Measurements from ENCODE around the gene EPS15.
"Not testable (repeated sequence)": the region's sequence is repeated elsewhere in the genome, so short reads cannot be mapped to it uniquely, and the experiment has no call there.

EPS15 gene

DNA sequence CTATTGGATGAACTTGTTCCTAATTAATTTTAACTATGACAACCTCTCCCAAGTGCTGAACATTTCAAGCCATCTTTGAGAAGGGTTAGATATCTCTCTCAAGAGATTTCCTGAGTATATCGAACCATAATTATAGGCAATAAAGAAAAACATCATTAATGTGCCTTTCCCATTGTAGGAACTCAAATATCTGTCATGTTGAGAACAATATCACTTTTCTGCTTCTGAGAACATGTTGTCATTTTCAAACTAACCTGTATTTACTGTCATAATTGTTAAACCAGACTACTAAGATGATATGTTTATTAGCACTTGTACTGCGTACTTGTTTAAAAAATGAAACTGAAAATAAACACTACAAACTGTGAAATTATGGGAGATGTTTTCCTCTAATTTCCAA is 4.3 kb downstream of the EPS15 start:
- ChIA-PET CTCF (no interaction called here), POLR2A (no interaction called here)
- no peak overlapping the region for H3K4me3 ChIP-seq (ENCODE audit: low read depth, low read length)
- TF ChIP-seq, protein P1, sequence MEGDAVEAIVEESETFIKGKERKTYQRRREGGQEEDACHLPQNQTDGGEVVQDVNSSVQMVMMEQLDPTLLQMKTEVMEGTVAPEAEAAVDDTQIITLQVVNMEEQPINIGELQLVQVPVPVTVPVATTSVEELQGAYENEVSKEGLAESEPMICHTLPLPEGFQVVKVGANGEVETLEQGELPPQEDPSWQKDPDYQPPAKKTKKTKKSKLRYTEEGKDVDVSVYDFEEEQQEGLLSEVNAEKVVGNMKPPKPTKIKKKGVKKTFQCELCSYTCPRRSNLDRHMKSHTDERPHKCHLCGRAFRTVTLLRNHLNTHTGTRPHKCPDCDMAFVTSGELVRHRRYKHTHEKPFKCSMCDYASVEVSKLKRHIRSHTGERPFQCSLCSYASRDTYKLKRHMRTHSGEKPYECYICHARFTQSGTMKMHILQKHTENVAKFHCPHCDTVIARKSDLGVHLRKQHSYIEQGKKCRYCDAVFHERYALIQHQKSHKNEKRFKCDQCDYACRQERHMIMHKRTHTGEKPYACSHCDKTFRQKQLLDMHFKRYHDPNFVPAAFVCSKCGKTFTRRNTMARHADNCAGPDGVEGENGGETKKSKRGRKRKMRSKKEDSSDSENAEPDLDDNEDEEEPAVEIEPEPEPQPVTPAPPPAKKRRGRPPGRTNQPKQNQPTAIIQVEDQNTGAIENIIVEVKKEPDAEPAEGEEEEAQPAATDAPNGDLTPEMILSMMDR (IDR thresholded peaks at IDR 0.05; ENCODE audit: insufficient read depth, low read length, missing control alignments): no peak
- no peak for DNase-seq (ENCODE audit: low read depth, low spot score)

DNA sequence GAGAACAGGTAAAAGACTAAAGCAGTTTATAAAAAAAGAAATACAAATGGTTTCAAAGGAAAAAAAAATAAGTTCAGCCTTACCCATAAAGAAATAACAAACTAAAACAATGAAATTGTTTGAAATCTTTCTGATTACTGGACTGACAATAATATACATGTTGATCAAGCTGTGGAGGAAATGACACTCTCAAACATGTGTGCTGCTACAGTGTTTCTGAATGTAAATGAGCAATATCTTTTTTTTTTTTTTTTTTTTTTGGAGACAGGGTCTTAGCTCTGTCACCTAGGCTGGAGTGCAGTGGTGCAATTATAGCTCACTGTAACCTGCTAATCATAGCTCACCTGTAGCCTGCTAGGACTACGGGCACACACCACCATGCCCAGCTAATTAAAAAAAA is 6.5 kb downstream of the EPS15 start:
- ChIA-PET CTCF (interaction anchor here (0.6 kb wide), 1 partner anchor 317 kb away, joined by 5 read pairs; no protein-coding TSS in a partner anchor), POLR2A (no interaction called here)
- H3K4me3 ChIP-seq (ENCODE audit: low read depth, low read length): no peak overlapping the region
- TF ChIP-seq, protein P1 (IDR thresholded peaks at IDR 0.05; ENCODE audit: insufficient read depth, low read length, missing control alignments): no peak
- DNase-seq (ENCODE audit: low read depth, low spot score): no peak

DNA sequence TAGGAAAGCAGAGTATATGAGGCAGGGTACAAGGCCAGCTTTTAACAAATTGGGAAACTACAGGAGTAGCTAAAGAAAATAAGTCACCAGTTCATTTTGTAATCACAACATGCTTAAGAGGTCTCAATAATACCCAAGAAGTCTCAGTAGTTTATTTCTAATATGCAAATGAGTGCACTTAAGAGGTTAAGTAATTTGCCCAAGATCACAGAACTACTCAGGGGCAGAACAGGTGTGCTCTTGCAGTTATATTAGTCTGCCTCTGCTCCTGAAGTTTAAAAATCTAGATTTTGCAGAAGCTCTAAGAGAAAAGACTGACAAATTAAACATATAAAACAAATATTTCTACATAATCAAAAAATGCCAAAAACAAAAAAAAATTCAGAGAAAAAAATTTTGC is 6.9 kb downstream of the EPS15 start:
- DNase-seq (ENCODE audit: low read depth, low spot score): no peak
- ChIA-PET CTCF (no interaction called here), POLR2A (interaction anchor here (0.6 kb wide), 1 partner anchor 215 kb away, joined by 4 read pairs; no protein-coding TSS in a partner anchor)
- TF ChIP-seq, protein P1 (IDR thresholded peaks at IDR 0.05; ENCODE audit: insufficient read depth, low read length, missing control alignments): no peak
- H3K4me3 ChIP-seq (ENCODE audit: low read depth, low read length): no peak overlapping the region

DNA sequence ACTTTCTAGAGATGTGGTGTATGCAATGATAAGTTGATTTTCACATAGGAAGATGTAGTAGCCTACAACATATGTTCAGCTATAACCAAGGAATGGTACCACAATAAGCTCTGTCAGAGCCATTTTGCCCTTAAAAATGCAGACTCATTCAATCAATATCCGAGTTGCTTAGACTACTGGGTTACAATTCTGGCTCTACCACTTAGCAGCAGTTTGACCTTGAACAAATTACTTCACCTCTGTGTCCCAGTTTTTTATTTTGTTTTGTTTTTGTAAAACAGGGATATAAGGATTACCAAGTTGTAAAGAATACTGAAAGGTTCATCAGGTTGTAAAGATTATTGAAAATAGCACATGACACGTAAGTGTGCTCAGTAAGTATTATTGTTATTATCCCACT is 9.3 kb downstream of the EPS15 start:
- TF ChIP-seq, protein P1 (IDR thresholded peaks at IDR 0.05; ENCODE audit: insufficient read depth, low read length, missing control alignments): no peak
- ChIA-PET CTCF (no interaction called here), POLR2A (no interaction called here)
- H3K4me3 ChIP-seq (ENCODE audit: low read depth, low read length): no peak overlapping the region
- no peak for DNase-seq (ENCODE audit: low read depth, low spot score)

DNA sequence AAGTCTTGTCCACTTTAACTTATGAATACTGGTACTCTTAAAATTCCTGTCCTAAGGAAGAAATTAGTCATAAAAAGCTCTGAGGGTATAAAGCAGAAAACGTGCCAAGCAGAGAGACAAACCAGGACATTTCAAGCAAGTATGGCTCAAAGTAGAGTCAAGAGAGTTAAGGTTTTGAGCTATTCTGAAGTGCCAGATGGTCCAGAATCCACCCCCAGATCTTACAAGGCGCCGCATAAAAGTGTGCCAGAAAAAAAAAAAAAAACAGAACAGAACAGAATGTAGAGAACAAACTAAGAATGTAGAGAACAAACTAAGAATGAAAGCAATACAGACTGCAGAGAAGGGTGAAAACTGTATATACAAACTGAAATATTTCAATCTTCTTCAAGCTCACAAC is 12.5 kb downstream of the EPS15 start:
- H3K4me3 ChIP-seq (ENCODE audit: low read depth, low read length): no peak overlapping the region
- TF ChIP-seq, protein P1 (IDR thresholded peaks at IDR 0.05; ENCODE audit: insufficient read depth, low read length, missing control alignments): no peak
- CTCF ChIA-PET: interaction anchor here (1.0 to 1.3 kb wide), 2 partner anchors 19 to 34 kb away, joined by 3 read pairs; no protein-coding TSS in a partner anchor
- POLR2A ChIA-PET: interaction anchor here (0.9 kb wide), 1 partner anchor 12 kb away, joined by 3 read pairs; the partner anchor contains the start of gene EPS15
- DNase-seq (ENCODE audit: low read depth, low spot score): peak; percentile 50

DNA sequence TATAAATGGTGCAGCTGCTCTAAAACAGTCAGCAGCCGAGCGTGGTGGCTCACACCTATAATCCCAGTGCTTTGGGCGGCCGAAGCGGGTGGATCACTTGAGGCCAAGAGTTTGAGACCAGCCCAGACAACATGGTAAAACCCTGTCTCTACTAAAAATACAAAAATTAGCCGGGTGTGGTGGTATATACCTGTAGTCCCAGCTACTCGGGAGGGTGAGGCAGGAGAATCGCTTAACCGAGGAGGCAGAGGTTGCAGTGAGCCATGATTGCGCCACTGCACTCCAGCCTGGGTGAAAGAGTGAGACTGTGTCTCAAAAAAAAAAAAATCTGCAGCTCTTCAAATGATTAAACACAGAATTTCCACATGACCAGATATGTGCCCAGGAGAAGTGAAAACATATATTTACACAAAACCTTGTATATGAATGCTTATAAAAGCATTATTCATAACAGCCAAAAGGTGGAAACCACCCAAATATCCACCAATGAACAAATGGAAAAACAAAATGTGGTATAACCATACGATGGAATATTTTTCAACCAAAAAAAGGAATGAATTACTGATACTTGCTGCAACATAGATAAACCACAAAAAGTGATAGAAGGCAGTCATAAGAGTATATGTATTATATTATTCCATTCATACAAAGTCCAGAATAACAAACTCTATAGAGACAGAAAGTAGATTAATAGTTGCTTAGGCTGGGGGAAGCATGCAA is 14.1 kb downstream of the EPS15 start:
- H3K4me3 ChIP-seq (ENCODE audit: low read depth, low read length): no peak overlapping the region
- TF ChIP-seq, protein P1 (IDR thresholded peaks at IDR 0.05; ENCODE audit: insufficient read depth, low read length, missing control alignments): no peak
- POLR2A ChIA-PET: no interaction called here
- no peak for DNase-seq (ENCODE audit: low read depth, low spot score)
- CTCF ChIA-PET: interaction anchor here (0.7 to 1.7 kb wide), 2 partner anchors 11 to 12 kb away, joined by 3 to 4 read pairs; no protein-coding TSS in a partner anchor

DNA sequence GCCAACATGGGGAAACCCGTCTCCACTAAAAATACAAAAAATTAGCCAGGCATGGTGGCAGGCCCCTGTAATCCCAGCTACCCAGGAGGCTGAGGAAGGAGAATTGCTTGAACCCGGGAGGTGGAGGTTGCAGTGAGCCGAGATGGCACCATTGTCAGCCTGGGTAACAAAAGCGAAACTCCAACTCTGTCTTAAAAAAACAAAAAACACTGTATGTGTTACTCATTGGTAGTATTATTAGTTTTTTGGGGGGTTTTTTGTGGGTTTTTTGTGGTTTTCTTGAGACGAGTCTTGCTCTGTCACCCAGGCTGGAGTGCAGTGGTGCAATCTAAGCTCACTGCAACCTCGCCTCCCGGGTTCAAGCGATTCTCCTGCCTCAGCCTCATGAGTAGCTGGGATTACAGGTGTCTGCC is 17.8 kb downstream of the EPS15 start:
- H3K4me3 ChIP-seq (ENCODE audit: low read depth, low read length); CTCF ChIA-PET; DNase-seq (ENCODE audit: low read depth, low spot score); POLR2A ChIA-PET: not testable (repeated sequence)
